Measurements from ENCODE around the gene TSPAN9. TPM values are rescaled to one million over a fixed set of nuclear protein-coding genes. Genes with fewer than 3 reads are reported as not detected.

Gene TSPAN9
- total RNA-seq, 1 experiment from 2014 or later = 13.2 TPM

DNA sequence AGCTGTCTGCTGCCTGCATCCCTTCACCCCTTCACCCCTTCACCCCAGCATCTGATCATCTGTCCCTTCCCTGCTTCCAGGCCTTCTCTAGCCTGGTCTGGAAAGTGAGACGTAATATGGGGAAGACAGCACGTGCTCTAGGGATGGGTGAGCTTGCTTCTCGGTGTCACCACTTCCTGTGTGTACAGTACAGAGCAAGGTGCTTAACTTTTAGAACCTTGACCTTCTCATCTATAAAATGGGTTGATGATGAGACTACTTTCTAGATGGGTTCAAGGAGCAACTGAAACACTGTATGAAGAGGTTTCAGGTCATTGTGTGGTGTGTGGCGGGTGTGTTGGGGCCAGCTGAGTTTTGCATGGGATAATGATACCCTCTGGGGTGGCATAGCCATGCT, 140.5 kb downstream of the TSPAN9 start:
- Histone ChIP-seq H3K27me3 (ENCODE audit: insufficient read depth, low read length) (no peaks in the 10 kb centered on the region), H3K4me1 (ENCODE audit: control insufficient read depth in 1 of 2, insufficient read depth in 2 of 2, low read length in 2 of 2) (peaks cover 0 to 28% of the 10 kb centered on the region in 2 experiments; a peak in 2 of 4 replicates), H3K4me3 (replicated peaks in 1 of 2; ENCODE audit: low read depth in 1 of 2, low read length in 2 of 2) (no peak overlapping the region), H3K9me2 (ENCODE audit: insufficient read depth) (no peaks in the 10 kb centered on the region), H4K20me1 (ENCODE audit: insufficient read depth) (no peaks in the 10 kb centered on the region), H3K36me3 (ENCODE audit: control insufficient read depth in 1 of 2, insufficient read depth in 2 of 2, low read length in 2 of 2) (no peaks in the 10 kb centered on the region), H3K27ac (ENCODE audit: low read depth, low read length) (no peak overlapping the region), H3K79me2 (ENCODE audit: insufficient read depth, low read length) (no peaks in the 10 kb centered on the region), H3K9ac (ENCODE audit: low read length) (no peak overlapping the region), H3K4me2 (ENCODE audit: low read length) (peak overlapping the region; percentile 26), H3K9me3 (ENCODE audit: control insufficient read depth in 1 of 2, insufficient read depth in 1 of 2, low read depth in 1 of 2, low read length in 2 of 2) (no peaks in the 10 kb centered on the region), H2AFZ (ENCODE audit: low read depth, low read length, poor library complexity, severe bottlenecking) (no peak overlapping the region)
- TF ChIP-seq, protein P1, sequence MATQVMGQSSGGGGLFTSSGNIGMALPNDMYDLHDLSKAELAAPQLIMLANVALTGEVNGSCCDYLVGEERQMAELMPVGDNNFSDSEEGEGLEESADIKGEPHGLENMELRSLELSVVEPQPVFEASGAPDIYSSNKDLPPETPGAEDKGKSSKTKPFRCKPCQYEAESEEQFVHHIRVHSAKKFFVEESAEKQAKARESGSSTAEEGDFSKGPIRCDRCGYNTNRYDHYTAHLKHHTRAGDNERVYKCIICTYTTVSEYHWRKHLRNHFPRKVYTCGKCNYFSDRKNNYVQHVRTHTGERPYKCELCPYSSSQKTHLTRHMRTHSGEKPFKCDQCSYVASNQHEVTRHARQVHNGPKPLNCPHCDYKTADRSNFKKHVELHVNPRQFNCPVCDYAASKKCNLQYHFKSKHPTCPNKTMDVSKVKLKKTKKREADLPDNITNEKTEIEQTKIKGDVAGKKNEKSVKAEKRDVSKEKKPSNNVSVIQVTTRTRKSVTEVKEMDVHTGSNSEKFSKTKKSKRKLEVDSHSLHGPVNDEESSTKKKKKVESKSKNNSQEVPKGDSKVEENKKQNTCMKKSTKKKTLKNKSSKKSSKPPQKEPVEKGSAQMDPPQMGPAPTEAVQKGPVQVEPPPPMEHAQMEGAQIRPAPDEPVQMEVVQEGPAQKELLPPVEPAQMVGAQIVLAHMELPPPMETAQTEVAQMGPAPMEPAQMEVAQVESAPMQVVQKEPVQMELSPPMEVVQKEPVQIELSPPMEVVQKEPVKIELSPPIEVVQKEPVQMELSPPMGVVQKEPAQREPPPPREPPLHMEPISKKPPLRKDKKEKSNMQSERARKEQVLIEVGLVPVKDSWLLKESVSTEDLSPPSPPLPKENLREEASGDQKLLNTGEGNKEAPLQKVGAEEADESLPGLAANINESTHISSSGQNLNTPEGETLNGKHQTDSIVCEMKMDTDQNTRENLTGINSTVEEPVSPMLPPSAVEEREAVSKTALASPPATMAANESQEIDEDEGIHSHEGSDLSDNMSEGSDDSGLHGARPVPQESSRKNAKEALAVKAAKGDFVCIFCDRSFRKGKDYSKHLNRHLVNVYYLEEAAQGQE (IDR thresholded peaks at IDR 0.05; ENCODE audit: low read depth) = no peak
- no peak for TF ChIP-seq EGR1 (IDR thresholded peaks at IDR 0.05; ENCODE audit: low read depth)
- no peak for TF ChIP-seq RAD21 (IDR thresholded peaks at IDR 0.05; ENCODE audit: low read depth)
- TF ChIP-seq SP1 (IDR thresholded peaks at IDR 0.05; ENCODE audit: low read depth) = no peak
- TF ChIP-seq ELF1 (IDR thresholded peaks at IDR 0.05; ENCODE audit: borderline replicate concordance, low read depth) = no peak
- TF ChIP-seq SIN3A (IDR thresholded peaks at IDR 0.05; ENCODE audit: low read depth) = no peak
- no peak for TF ChIP-seq JUND (IDR thresholded peaks at IDR 0.05)
- no peak for TF ChIP-seq CBX3 (IDR thresholded peaks at IDR 0.05; ENCODE audit: low read depth)
- TF ChIP-seq FOSL1 (IDR thresholded peaks at IDR 0.05; ENCODE audit: low read depth) = no peak
- no peak for TF ChIP-seq TCF7L2 (IDR thresholded peaks at IDR 0.05; ENCODE audit: borderline replicate concordance, extremely low read depth, insufficient read depth, insufficient read length)
- no peak for TF ChIP-seq ZNF274 (IDR thresholded peaks at IDR 0.05; ENCODE audit: low read depth, low read length)
- TF ChIP-seq POLR2AphosphoS5 (IDR thresholded peaks at IDR 0.05; ENCODE audit: low read depth, low read length) = no peak
- TF ChIP-seq ZFX (IDR thresholded peaks at IDR 0.05) = no peak
- no peak for TF ChIP-seq EZH2 (IDR thresholded peaks at IDR 0.05)
- TF ChIP-seq, protein P2, sequence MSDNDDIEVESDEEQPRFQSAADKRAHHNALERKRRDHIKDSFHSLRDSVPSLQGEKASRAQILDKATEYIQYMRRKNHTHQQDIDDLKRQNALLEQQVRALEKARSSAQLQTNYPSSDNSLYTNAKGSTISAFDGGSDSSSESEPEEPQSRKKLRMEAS (IDR thresholded peaks at IDR 0.05) = no peak
- intact Hi-C loops (cut with micrococcal nuclease) = no loop called here
- ChIA-PET RAD21 (ENCODE audit: low non-redundant PET in 1 of 2, low total read pairs in 2 of 2, uncharacterized antibody in 2 of 2, unreplicated experiment in 2 of 2) (no interaction called here), POLR2A (no interaction called here), CTCF (no interaction called here)
- ATAC-seq (no peak), DNase-seq (ENCODE audit: low read depth, low spot score) (no peak)
- BruUV-seq (replicated peaks) = no TSS peak

Data from HCT116 (cell line).